IPS DF 6.9 (cell line): ENCODE measurements around the gene DNAJC7.

Source experiments
- DNase-seq: peaks from one replicate; pipeline ENCODE4 v3.0.0-alpha.2; 2013; ENCODE audit warnings: low read depth, low spot score
- H3K27ac ChIP-seq: one replicate; pipeline ENCODE4 v1.5.1; 2013; ENCODE audit warnings: low read length, control low read depth
- H3K27me3 ChIP-seq: 2 replicates; pipeline ENCODE4 v1.6.1; 2013; ENCODE audit warnings: mild to moderate bottlenecking, low read length; ENCODE audit not compliant: control insufficient read depth, insufficient read depth
- H3K36me3 ChIP-seq: 2 replicates; pipeline ENCODE4 v1.6.1; 2013; ENCODE audit warnings: low read length; ENCODE audit not compliant: control insufficient read depth, insufficient read depth
- H3K4me1 ChIP-seq: 2 replicates; pipeline ENCODE4 v1.6.1; 2013; ENCODE audit warnings: low read length; ENCODE audit not compliant: control insufficient read depth, insufficient read depth
- H3K4me3 ChIP-seq: 2 replicates; pipeline ENCODE4 v1.5.1; 2013; ENCODE audit warnings: mild to moderate bottlenecking, low read length
- H3K9me3 ChIP-seq: 2 replicates; pipeline ENCODE4 v1.6.1; 2013; ENCODE audit warnings: low read length, inconsistent platforms; ENCODE audit not compliant: control insufficient read depth, insufficient read depth
- WGBS: extraction: QIAGEN DNeasy Blood & Tissue Kit; methylation state at CpG from one replicate; pipeline ENCODE4 v1.1.7; 2013; ENCODE audit warnings: mixed read lengths, missing lambda C conversion rate; ENCODE audit not compliant: insufficient read length, insufficient coverage; 5-methylcytosine and 5-hydroxymethylcytosine counted together

DNAJC7 gene

GRCh38 chr17:42041619-42042018 is 24.4 kb upstream of the DNAJC7 start:
- DNase-seq: no peak

GRCh38 chr17:42040818-42041217 is 23.6 kb upstream of the DNAJC7 start:
- no peaks in the 10 kb centered on the region for H3K9me3 ChIP-seq
- no peaks in the 10 kb centered on the region for H3K27me3 ChIP-seq
- no peaks in the 10 kb centered on the region; the same call in 1 of the 2 replicates for H3K4me1 ChIP-seq
- no peaks in the 10 kb centered on the region for H3K36me3 ChIP-seq
- no peak overlapping the region for H3K4me3 ChIP-seq
- H3K27ac ChIP-seq: no peak overlapping the region
- WGBS: no CpG with 5 or more reads among the region's 10 CpGs
- DNase-seq: no peak

More at GRCh38 chr17:42041619-42042018, 24.4 kb upstream of the DNAJC7 start:
- no peaks in the 10 kb centered on the region for H3K9me3 ChIP-seq
- H3K4me3 ChIP-seq: no peak overlapping the region
- no peaks in the 10 kb centered on the region for H3K27me3 ChIP-seq
- no peaks in the 10 kb centered on the region; the same call in 1 of the 2 replicates for H3K4me1 ChIP-seq
- H3K27ac ChIP-seq: no peak overlapping the region
- no peaks in the 10 kb centered on the region for H3K36me3 ChIP-seq

- no peaks in the 10 kb centered on the region for H3K36me3 ChIP-seq
- H3K27me3 ChIP-seq: no peaks in the 10 kb centered on the region
- no peaks in the 10 kb centered on the region for H3K9me3 ChIP-seq
- H3K4me1 ChIP-seq: no peaks in the 10 kb centered on the region; the same call in 1 of the 2 replicates
- no peak for DNase-seq
- H3K4me3 ChIP-seq: no peak overlapping the region
- no peak overlapping the region for H3K27ac ChIP-seq
- no CpG with 5 or more reads among the region's 77 CpGs for WGBS
Observed at GRCh38 chr17:42039794-42040763, 22.8 kb upstream of the DNAJC7 start.

- Histone ChIP-seq H3K36me3 (no peaks in the 10 kb centered on the region), H3K27ac (no peak overlapping the region), H3K4me1 (no peaks in the 10 kb centered on the region; the same call in 1 of the 2 replicates), H3K4me3 (no peak overlapping the region), H3K9me3 (no peaks in the 10 kb centered on the region), H3K27me3 (no peaks in the 10 kb centered on the region)
- no CpG with 5 or more reads among the region's 5 CpGs for WGBS
- no peak for DNase-seq
Observed at GRCh38 chr17:42038221-42038973, 21.2 kb upstream of the DNAJC7 start.

- no peaks in the 10 kb centered on the region for H3K4me1 ChIP-seq
- WGBS: no CpG with 5 or more reads among the region's 6 CpGs
- no peak overlapping the region for H3K4me3 ChIP-seq
- H3K27ac ChIP-seq: no peak overlapping the region
- no peak for DNase-seq
- no peaks in the 10 kb centered on the region for H3K27me3 ChIP-seq
- no peaks in the 10 kb centered on the region for H3K9me3 ChIP-seq
- H3K36me3 ChIP-seq: no peaks in the 10 kb centered on the region
Observed at GRCh38 chr17:42034059-42034458, 16.8 kb upstream of the DNAJC7 start.

GRCh38 chr17:42031584-42031983 is 14.3 kb upstream of the DNAJC7 start:
- Histone ChIP-seq H3K36me3 (0 out of 2 replicates have a peak, but pooled peaks cover 3% of the 10 kb centered on the region), H3K4me3 (no peak overlapping the region), H3K9me3 (no peaks in the 10 kb centered on the region), H3K27me3 (no peaks in the 10 kb centered on the region), H3K4me1 (peaks cover 8% of the 10 kb centered on the region; the same call in 1 of the 2 replicates), H3K27ac (no peak overlapping the region)
- no peak for DNase-seq
- no CpG with 5 or more reads among the region's 6 CpGs for WGBS

- no peak for DNase-seq
- Histone ChIP-seq H3K36me3 (peaks cover 8% of the 10 kb centered on the region), H3K4me3 (no peak overlapping the region), H3K4me1 (peaks cover 8% of the 10 kb centered on the region; the same call in 1 of the 2 replicates), H3K27me3 (no peaks in the 10 kb centered on the region), H3K9me3 (no peaks in the 10 kb centered on the region), H3K27ac (no peak overlapping the region)
- WGBS: no CpG with 5 or more reads among the region's 7 CpGs
Observed at GRCh38 chr17:42028791-42029127, 11.5 kb upstream of the DNAJC7 start.

GRCh38 chr17:42027961-42028790 is 10.9 kb upstream of the DNAJC7 start:
- no CpG with 5 or more reads among the region's 19 CpGs for WGBS
- H3K36me3 ChIP-seq: peaks cover 13% of the 10 kb centered on the region
- no peak overlapping the region for H3K27ac ChIP-seq
- no peak for DNase-seq
- H3K4me3 ChIP-seq: no peak overlapping the region
- H3K27me3 ChIP-seq: no peaks in the 10 kb centered on the region
- no peaks in the 10 kb centered on the region for H3K9me3 ChIP-seq
- H3K4me1 ChIP-seq: peaks cover 8% of the 10 kb centered on the region; the same call in 1 of the 2 replicates

GRCh38 chr17:42027590-42027889 is 10.3 kb upstream of the DNAJC7 start:
- DNase-seq: no peak
- Histone ChIP-seq H3K27ac (no peak overlapping the region), H3K4me3 (no peak overlapping the region), H3K9me3 (no peaks in the 10 kb centered on the region), H3K4me1 (peaks cover 8% of the 10 kb centered on the region; the same call in 1 of the 2 replicates), H3K27me3 (no peaks in the 10 kb centered on the region), H3K36me3 (peaks cover 17% of the 10 kb centered on the region)
- no CpG with 5 or more reads among the region's 5 CpGs for WGBS
